ENCODE results near the gene FHOD3. TPM values are rescaled to one million over a fixed set of nuclear protein-coding genes. Genes with fewer than 3 reads are reported as not detected.
"Not testable (repeated sequence)": the region's sequence is repeated elsewhere in the genome, so short reads cannot be mapped to it uniquely, and the experiment has no call there.

FHOD3 gene
- total RNA-seq, 1 experiment from 2014 or later: 18.1 TPM

GRCh38 chr18:36718705-36719328 lies 421.3 kb downstream of the FHOD3 start:
- Histone ChIP-seq H2AFZ (ENCODE audit: low read length) (no peak overlapping the region), H3K36me3 (ENCODE audit: low read depth, low read length) (no peaks in the 10 kb centered on the region), H3K9me3 (ENCODE audit: low read length) (no peaks in the 10 kb centered on the region), H3K4me3 (ENCODE audit: low read length) (no peak overlapping the region), H3K27ac (ENCODE audit: low read length) (no peak overlapping the region), H4K20me1 (ENCODE audit: low read length) (no peaks in the 10 kb centered on the region), H3F3A (ENCODE audit: low read length, unreplicated experiment) (no peaks in the 10 kb centered on the region), H3K9ac (ENCODE audit: low read length) (no peak overlapping the region), H3K4me1 (ENCODE audit: insufficient read depth, low read length) (no peaks in the 10 kb centered on the region), H3K79me2 (ENCODE audit: low read length) (no peaks in the 10 kb centered on the region), H3K4me2 (ENCODE audit: low read length) (no peak overlapping the region), H3K27me3 (ENCODE audit: low read length) (no peaks in the 10 kb centered on the region), H3K9me2 (replicated peaks; ENCODE audit: low read length) (no peaks in the 10 kb centered on the region)
- no peak for DNase-seq
- CTCF ChIA-PET: no interaction called here
- no peak for TF ChIP-seq CTCF (conservative IDR thresholded peaks at IDR 0.05; ENCODE audit: low read depth, low read length)
- TF ChIP-seq EZH2phosphoT487 (IDR thresholded peaks at IDR 0.05; ENCODE audit: borderline replicate concordance, low read length): no peak
- TF ChIP-seq EZH2 (IDR thresholded peaks at IDR 0.05; ENCODE audit: low read length, unreplicated experiment): no peak
- intact Hi-C loops (cut with micrococcal nuclease): no loop called here
- ATAC-seq: no peak
- POLR2A ChIA-PET (ENCODE audit: unreplicated experiment): no interaction called here
- BruUV-seq (replicated peaks): no TSS peak

- no peaks in the 10 kb centered on the region for H4K20me1 ChIP-seq (ENCODE audit: low read length)
- no peaks in the 10 kb centered on the region for H3K27me3 ChIP-seq (ENCODE audit: low read length)
- intact Hi-C loops (cut with micrococcal nuclease): no loop called here
- no peak overlapping the region for H3K4me3 ChIP-seq (ENCODE audit: low read length)
- no peaks in the 10 kb centered on the region for H3K4me1 ChIP-seq (ENCODE audit: insufficient read depth, low read length)
- H3K79me2 ChIP-seq (ENCODE audit: low read length): no peaks in the 10 kb centered on the region
- no peak overlapping the region for H3K9ac ChIP-seq (ENCODE audit: low read length)
- ChIA-PET POLR2A (ENCODE audit: unreplicated experiment) (interaction anchor here (0.7 kb wide), 1 partner anchor 31 kb away, joined by 25 read pairs; no protein-coding TSS in a partner anchor), CTCF (no interaction called here)
- H2AFZ ChIP-seq (ENCODE audit: low read length): no peak overlapping the region
- ATAC-seq (no peak), DNase-seq (no peak)
- TF ChIP-seq CTCF (conservative IDR thresholded peaks at IDR 0.05; ENCODE audit: low read depth, low read length): no peak
- TF ChIP-seq EZH2phosphoT487 (IDR thresholded peaks at IDR 0.05; ENCODE audit: borderline replicate concordance, low read length): no peak
- TF ChIP-seq EZH2 (IDR thresholded peaks at IDR 0.05; ENCODE audit: low read length, unreplicated experiment): no peak
- H3K4me2 ChIP-seq (ENCODE audit: low read length): no peak overlapping the region
- no peaks in the 10 kb centered on the region for H3K9me2 ChIP-seq (replicated peaks; ENCODE audit: low read length)
- no peak overlapping the region for H3K27ac ChIP-seq (ENCODE audit: low read length)
- no peaks in the 10 kb centered on the region for H3K9me3 ChIP-seq (ENCODE audit: low read length)
- no peaks in the 10 kb centered on the region for H3F3A ChIP-seq (ENCODE audit: low read length, unreplicated experiment)
- no peaks in the 10 kb centered on the region for H3K36me3 ChIP-seq (ENCODE audit: low read depth, low read length)
- no TSS peak for BruUV-seq (replicated peaks)
Observed at GRCh38 chr18:36719630-36720029, 422.1 kb downstream of the FHOD3 start.

- H2AFZ ChIP-seq (ENCODE audit: low read length); ATAC-seq; intact Hi-C loops (cut with micrococcal nuclease); H3K27ac ChIP-seq (ENCODE audit: low read length); H3K9me3 ChIP-seq (ENCODE audit: low read length); H3K9ac ChIP-seq (ENCODE audit: low read length); H3K27me3 ChIP-seq (ENCODE audit: low read length); BruUV-seq (replicated peaks); H3K9me2 ChIP-seq (replicated peaks; ENCODE audit: low read length); H3K79me2 ChIP-seq (ENCODE audit: low read length); H3F3A ChIP-seq (ENCODE audit: low read length, unreplicated experiment); DNase-seq; CTCF ChIA-PET; H3K4me3 ChIP-seq (ENCODE audit: low read length); H3K4me2 ChIP-seq (ENCODE audit: low read length); POLR2A ChIA-PET (ENCODE audit: unreplicated experiment); H3K36me3 ChIP-seq (ENCODE audit: low read depth, low read length); H3K4me1 ChIP-seq (ENCODE audit: insufficient read depth, low read length); H4K20me1 ChIP-seq (ENCODE audit: low read length): not testable (repeated sequence)
Observed at GRCh38 chr18:36721351-36721750, 423.8 kb downstream of the FHOD3 start.
